Measurements from ENCODE around the gene PILRA.

DNA sequence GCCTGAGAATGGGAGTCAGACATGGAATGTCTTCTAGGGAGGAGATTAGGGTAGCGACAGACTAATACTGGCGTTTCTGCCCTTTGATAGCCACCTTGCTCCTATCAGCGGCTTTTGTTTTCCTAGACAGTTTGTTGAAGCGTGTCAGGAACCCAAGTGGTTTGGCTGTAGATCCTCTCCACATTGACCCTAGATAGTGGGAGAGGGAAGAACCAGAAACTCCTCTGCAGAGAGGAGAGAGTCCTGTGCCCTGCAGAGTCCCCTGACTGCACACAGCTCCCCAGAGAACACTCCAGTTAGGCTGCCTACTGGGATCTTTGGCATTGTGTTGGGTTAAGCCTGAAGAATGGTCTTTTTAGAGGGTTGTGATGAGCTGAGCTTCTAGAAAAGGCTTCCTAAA, 58.8 kb downstream of the PILRA start:
- no peak for TF ChIP-seq POLR2A (IDR thresholded peaks at IDR 0.05)
- TF ChIP-seq, protein P1, sequence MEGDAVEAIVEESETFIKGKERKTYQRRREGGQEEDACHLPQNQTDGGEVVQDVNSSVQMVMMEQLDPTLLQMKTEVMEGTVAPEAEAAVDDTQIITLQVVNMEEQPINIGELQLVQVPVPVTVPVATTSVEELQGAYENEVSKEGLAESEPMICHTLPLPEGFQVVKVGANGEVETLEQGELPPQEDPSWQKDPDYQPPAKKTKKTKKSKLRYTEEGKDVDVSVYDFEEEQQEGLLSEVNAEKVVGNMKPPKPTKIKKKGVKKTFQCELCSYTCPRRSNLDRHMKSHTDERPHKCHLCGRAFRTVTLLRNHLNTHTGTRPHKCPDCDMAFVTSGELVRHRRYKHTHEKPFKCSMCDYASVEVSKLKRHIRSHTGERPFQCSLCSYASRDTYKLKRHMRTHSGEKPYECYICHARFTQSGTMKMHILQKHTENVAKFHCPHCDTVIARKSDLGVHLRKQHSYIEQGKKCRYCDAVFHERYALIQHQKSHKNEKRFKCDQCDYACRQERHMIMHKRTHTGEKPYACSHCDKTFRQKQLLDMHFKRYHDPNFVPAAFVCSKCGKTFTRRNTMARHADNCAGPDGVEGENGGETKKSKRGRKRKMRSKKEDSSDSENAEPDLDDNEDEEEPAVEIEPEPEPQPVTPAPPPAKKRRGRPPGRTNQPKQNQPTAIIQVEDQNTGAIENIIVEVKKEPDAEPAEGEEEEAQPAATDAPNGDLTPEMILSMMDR (IDR thresholded peaks at IDR 0.05), result no peak
